NB4 (cell line): Measurements from ENCODE around the gene NUTM2B.
"Not testable (repeated sequence)": the region's sequence is repeated elsewhere in the genome, so short reads cannot be mapped to it uniquely, and the experiment has no call there.

Source experiments
- MYC ChIP-seq: IDR thresholded peaks from 2 replicates; pipeline ENCODE4 v1.6.1; 2011; ENCODE audit warnings: low read depth, low read length
- POLR2A ChIP-seq: IDR thresholded peaks from 2 replicates; pipeline ENCODE4 v1.6.1; 2011; ENCODE audit warnings: mild to moderate bottlenecking; ENCODE audit not compliant: insufficient read length; ENCODE audit errors: extremely low read depth
- TF ChIP-seq, protein P1 (sequence below): IDR thresholded peaks from one replicate; pipeline ENCODE4 v1.5.1; 2012; ENCODE audit warnings: low read depth, low read length
- TF ChIP-seq, protein P2 (sequence below): IDR thresholded peaks from 2 replicates; pipeline ENCODE4 v1.6.1; 2011; ENCODE audit warnings: low read depth, low read length

DNA sequence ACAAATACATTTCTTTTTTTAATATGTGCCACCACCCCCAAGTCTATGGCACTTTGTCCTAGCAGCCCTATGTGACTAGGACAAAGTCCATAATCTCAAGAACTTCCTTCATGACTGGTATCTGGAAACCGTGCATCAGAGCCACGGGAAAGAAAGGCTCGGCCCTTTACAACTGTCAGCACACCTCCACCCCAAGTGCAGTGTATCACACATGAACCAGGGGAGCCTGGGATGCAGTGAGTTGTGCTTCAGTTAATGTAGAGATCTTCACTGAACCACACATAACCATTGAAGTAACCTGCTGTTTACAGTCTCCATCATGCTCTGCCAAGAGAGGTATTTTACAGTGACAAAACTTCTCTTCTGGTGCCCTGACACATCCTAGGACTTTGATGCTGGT lies 11.9 kb downstream of the NUTM2B start:
- TF ChIP-seq POLR2A, MYC: not testable (repeated sequence)
- TF ChIP-seq, protein P1, sequence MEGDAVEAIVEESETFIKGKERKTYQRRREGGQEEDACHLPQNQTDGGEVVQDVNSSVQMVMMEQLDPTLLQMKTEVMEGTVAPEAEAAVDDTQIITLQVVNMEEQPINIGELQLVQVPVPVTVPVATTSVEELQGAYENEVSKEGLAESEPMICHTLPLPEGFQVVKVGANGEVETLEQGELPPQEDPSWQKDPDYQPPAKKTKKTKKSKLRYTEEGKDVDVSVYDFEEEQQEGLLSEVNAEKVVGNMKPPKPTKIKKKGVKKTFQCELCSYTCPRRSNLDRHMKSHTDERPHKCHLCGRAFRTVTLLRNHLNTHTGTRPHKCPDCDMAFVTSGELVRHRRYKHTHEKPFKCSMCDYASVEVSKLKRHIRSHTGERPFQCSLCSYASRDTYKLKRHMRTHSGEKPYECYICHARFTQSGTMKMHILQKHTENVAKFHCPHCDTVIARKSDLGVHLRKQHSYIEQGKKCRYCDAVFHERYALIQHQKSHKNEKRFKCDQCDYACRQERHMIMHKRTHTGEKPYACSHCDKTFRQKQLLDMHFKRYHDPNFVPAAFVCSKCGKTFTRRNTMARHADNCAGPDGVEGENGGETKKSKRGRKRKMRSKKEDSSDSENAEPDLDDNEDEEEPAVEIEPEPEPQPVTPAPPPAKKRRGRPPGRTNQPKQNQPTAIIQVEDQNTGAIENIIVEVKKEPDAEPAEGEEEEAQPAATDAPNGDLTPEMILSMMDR: not testable (repeated sequence)
- TF ChIP-seq, protein P2, sequence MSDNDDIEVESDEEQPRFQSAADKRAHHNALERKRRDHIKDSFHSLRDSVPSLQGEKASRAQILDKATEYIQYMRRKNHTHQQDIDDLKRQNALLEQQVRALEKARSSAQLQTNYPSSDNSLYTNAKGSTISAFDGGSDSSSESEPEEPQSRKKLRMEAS: not testable (repeated sequence)
